ENCODE measurements around the gene ABHD16A. TPM values are rescaled to one million over a fixed set of nuclear protein-coding genes. Genes with fewer than 3 reads are reported as not detected.

ABHD16A gene
- total and polyA plus RNA-seq, 10 of the 15 experiments (the other 5 are each of a cell fraction or from before 2014, with no cell fraction given) = 7.5 to 43.0 (median 32.9) TPM

DNA sequence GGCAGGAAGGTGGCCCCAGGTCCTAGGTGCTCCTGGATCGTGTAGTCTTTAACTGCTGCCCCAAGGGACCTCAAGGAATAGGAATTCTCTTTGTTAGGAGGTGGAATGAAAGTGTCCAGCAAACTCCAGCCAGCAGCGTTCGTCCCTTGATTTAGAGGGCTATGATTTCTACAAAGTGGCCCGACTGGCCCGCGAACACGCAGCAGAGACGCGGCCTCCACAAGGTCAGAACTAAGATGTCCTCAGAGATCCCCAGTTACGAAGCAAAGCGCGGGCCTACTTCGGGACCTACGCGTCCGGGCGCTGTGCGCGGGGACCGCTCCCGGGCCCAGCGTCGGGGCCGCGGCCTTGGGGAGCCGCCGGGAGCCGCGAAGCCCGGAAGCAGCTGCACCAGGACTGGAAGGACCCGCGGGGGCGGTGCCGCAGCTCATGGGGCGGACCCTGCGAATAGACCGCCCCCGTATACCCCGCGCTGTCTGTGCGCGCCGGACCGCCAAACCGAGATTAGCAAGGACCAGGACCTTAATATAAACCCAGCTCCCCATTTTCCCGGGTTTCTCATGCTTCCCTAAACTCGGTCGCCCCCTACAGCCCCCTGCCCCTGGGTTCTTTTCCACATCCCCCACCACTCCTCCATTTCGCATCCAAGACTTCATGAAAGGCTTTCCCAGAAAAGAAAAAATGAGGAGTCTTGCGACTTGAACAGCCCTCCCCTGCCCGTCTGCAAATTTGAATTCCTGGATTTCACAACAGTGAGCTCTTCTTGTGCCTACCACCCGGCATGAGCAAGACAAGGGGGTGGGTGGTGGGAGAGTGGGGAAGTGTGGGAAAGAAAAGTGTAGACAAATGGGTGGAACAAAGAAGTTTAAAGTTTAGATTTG, 42.5 kb downstream of the ABHD16A start, which contains the start of gene C6orf47 (continued):
- TF ChIP-seq PKNOX1 (IDR thresholded peaks at IDR 0.05) (no peak), ETV6 (conservative IDR thresholded peaks at IDR 0.05 in 1 of 2, IDR thresholded peaks at IDR 0.05 in 1 of 2; ENCODE audit: borderline replicate concordance in 1 of 2, low read depth in 1 of 2) (no peak), KAT2A (conservative IDR thresholded peaks at IDR 0.05; ENCODE audit: control insufficient read depth, low read depth, low read length) (no peak), SMARCA5 (IDR thresholded peaks at IDR 0.05) (no peak), EGR1 (IDR thresholded peaks at IDR 0.05; ENCODE audit: borderline replicate concordance in 1 of 2, low read depth in 2 of 2, low read length in 2 of 2) (peak in 1 of 2 experiments; percentile 93; a peak in 2 of 3 replicates), BCL11A (IDR thresholded peaks at IDR 0.05; ENCODE audit: low read depth, low read length) (0 out of 2 replicates have a peak, but pooled peaks have one; percentile 20), RELA (IDR thresholded peaks at IDR 0.05; ENCODE audit: borderline replicate concordance, partially characterized antibody) (no peak), LARP7 (IDR thresholded peaks at IDR 0.05) (peak; percentile 80), IKZF1 (conservative IDR thresholded peaks at IDR 0.05) (peak; percentile 83), CBFB (IDR thresholded peaks at IDR 0.05; ENCODE audit: low read depth) (peak; percentile 35; the same call in 1 of the 2 replicates), JUND (IDR thresholded peaks at IDR 0.05; ENCODE audit: low read depth, low read length) (no peak), CHD4 (IDR thresholded peaks at IDR 0.05) (no peak), FOS (IDR thresholded peaks at IDR 0.05; ENCODE audit: borderline replicate concordance, extremely low read depth, insufficient read length) (no peak), ZNF622 (IDR thresholded peaks at IDR 0.05) (no peak), FOXM1 (IDR thresholded peaks at IDR 0.05; ENCODE audit: low read depth, low read length) (no peak), HDAC2 (IDR thresholded peaks at IDR 0.05) (no peak), ZNF24 (IDR thresholded peaks at IDR 0.05) (no peak), TBL1XR1 (IDR thresholded peaks at IDR 0.05; ENCODE audit: low read depth, low read length) (no peak), PBX3 (IDR thresholded peaks at IDR 0.05; ENCODE audit: insufficient replicate concordance, low read depth, low read length) (peak; percentile 5)
- TF ChIP-seq, protein P1, sequence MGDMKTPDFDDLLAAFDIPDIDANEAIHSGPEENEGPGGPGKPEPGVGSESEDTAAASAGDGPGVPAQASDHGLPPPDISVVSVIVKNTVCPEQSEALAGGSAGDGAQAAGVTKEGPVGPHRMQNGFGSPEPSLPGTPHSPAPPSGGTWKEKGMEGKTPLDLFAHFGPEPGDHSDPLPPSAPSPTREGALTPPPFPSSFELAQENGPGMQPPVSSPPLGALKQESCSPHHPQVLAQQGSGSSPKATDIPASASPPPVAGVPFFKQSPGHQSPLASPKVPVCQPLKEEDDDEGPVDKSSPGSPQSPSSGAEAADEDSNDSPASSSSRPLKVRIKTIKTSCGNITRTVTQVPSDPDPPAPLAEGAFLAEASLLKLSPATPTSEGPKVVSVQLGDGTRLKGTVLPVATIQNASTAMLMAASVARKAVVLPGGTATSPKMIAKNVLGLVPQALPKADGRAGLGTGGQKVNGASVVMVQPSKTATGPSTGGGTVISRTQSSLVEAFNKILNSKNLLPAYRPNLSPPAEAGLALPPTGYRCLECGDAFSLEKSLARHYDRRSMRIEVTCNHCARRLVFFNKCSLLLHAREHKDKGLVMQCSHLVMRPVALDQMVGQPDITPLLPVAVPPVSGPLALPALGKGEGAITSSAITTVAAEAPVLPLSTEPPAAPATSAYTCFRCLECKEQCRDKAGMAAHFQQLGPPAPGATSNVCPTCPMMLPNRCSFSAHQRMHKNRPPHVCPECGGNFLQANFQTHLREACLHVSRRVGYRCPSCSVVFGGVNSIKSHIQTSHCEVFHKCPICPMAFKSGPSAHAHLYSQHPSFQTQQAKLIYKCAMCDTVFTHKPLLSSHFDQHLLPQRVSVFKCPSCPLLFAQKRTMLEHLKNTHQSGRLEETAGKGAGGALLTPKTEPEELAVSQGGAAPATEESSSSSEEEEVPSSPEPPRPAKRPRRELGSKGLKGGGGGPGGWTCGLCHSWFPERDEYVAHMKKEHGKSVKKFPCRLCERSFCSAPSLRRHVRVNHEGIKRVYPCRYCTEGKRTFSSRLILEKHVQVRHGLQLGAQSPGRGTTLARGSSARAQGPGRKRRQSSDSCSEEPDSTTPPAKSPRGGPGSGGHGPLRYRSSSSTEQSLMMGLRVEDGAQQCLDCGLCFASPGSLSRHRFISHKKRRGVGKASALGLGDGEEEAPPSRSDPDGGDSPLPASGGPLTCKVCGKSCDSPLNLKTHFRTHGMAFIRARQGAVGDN (IDR thresholded peaks at IDR 0.05) = peak; percentile 77; the same call in 1 of the 2 replicates
